ENCODE data around the gene TRAF7. TPM values are rescaled to one million over a fixed set of nuclear protein-coding genes. Genes with fewer than 3 reads are reported as not detected.

TRAF7 gene
- total and polyA plus RNA-seq, 2 of the 13 experiments (the other 11 are each of a cell fraction or from before 2014, with no cell fraction given), result 47.9 to 65.6 TPM

GRCh38 chr16:2223221-2223941 lies 67.8 kb downstream of the TRAF7 start, which contains the start of gene E4F1 (continued):
- TF ChIP-seq YY1 (IDR thresholded peaks at IDR 0.05; ENCODE audit: insufficient read depth, insufficient replicate concordance, low read depth, low read length) (peak; percentile 93), MAX (IDR thresholded peaks at IDR 0.05) (peak; percentile 92), KAT2B (IDR thresholded peaks at IDR 0.05; ENCODE audit: borderline replicate concordance, low read depth, low read length) (no peak), REXO4 (CRISPR knock-in tag; IDR thresholded peaks at IDR 0.05; ENCODE audit: borderline replicate concordance) (no peak), FOXK2 (IDR thresholded peaks at IDR 0.05) (no peak), ZFP90 (CRISPR knock-in tag; IDR thresholded peaks at IDR 0.05; ENCODE audit: borderline replicate concordance) (peak; percentile 72; the same call in 1 of the 2 replicates), LRRFIP1 (CRISPR knock-in tag; conservative IDR thresholded peaks at IDR 0.05) (no peak), ZNF282 (IDR thresholded peaks at IDR 0.05; ENCODE audit: partially characterized antibody) (no peak), CENPBD1 (CRISPR knock-in tag; IDR thresholded peaks at IDR 0.05; ENCODE audit: borderline replicate concordance, low read depth) (no peak; the same call in 1 of the 2 replicates), MXI1 (IDR thresholded peaks at IDR 0.05; ENCODE audit: borderline replicate concordance, low read depth, low read length) (peak; percentile 97), SIN3A (IDR thresholded peaks at IDR 0.05; ENCODE audit: borderline replicate concordance, low read depth, low read length) (peak; percentile 72; the same call in 1 of the 2 replicates), SIX4 (CRISPR knock-in tag; IDR thresholded peaks at IDR 0.05) (no peak), FOXP1 (IDR thresholded peaks at IDR 0.05) (no peak), FOXP1 (CRISPR knock-in tag; IDR thresholded peaks at IDR 0.05) (no peak), ZNF3 (CRISPR knock-in tag; IDR thresholded peaks at IDR 0.05) (no peak), RNF2 (conservative IDR thresholded peaks at IDR 0.05; ENCODE audit: low read depth) (no peak), LCORL (IDR thresholded peaks at IDR 0.05) (no peak), LCORL (CRISPR knock-in tag; IDR thresholded peaks at IDR 0.05) (peak; percentile 84), MXD4 (CRISPR knock-in tag; IDR thresholded peaks at IDR 0.05) (peak; percentile 78; the same call in 1 of the 2 replicates), ZNF121 (CRISPR knock-in tag; IDR thresholded peaks at IDR 0.05) (no peak)
- TF ChIP-seq, protein P1, sequence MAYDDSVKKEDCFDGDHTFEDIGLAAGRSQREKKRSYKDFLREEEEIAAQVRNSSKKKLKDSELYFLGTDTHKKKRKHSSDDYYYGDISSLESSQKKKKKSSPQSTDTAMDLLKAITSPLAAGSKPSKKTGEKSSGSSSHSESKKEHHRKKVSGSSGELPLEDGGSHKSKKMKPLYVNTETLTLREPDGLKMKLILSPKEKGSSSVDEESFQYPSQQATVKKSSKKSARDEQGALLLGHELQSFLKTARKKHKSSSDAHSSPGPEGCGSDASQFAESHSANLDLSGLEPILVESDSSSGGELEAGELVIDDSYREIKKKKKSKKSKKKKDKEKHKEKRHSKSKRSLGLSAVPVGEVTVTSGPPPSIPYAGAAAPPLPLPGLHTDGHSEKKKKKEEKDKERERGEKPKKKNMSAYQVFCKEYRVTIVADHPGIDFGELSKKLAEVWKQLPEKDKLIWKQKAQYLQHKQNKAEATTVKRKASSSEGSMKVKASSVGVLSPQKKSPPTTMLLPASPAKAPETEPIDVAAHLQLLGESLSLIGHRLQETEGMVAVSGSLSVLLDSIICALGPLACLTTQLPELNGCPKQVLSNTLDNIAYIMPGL (CRISPR knock-in tag; IDR thresholded peaks at IDR 0.05; ENCODE audit: borderline replicate concordance in 1 of 2, low read depth in 1 of 2), result peak; percentile 69 to 95; a peak in 3 of 4 replicates
- TF ChIP-seq, protein P2, sequence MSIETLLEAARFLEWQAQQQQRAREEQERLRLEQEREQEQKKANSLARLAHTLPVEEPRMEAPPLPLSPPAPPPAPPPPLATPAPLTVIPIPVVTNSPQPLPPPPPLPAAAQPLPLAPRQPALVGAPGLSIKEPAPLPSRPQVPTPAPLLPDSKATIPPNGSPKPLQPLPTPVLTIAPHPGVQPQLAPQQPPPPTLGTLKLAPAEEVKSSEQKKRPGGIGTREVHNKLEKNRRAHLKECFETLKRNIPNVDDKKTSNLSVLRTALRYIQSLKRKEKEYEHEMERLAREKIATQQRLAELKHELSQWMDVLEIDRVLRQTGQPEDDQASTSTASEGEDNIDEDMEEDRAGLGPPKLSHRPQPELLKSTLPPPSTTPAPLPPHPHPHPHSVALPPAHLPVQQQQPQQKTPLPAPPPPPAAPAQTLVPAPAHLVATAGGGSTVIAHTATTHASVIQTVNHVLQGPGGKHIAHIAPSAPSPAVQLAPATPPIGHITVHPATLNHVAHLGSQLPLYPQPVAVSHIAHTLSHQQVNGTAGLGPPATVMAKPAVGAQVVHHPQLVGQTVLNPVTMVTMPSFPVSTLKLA (IDR thresholded peaks at IDR 0.05), result peak; percentile 60
- TF ChIP-seq, protein P3, sequence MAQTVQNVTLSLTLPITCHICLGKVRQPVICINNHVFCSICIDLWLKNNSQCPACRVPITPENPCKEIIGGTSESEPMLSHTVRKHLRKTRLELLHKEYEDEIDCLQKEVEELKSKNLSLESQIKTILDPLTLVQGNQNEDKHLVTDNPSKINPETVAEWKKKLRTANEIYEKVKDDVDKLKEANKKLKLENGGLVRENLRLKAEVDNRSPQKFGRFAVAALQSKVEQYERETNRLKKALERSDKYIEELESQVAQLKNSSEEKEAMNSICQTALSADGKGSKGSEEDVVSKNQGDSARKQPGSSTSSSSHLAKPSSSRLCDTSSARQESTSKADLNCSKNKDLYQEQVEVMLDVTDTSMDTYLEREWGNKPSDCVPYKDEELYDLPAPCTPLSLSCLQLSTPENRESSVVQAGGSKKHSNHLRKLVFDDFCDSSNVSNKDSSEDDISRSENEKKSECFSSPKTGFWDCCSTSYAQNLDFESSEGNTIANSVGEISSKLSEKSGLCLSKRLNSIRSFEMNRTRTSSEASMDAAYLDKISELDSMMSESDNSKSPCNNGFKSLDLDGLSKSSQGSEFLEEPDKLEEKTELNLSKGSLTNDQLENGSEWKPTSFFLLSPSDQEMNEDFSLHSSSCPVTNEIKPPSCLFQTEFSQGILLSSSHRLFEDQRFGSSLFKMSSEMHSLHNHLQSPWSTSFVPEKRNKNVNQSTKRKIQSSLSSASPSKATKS (CRISPR knock-in tag; IDR thresholded peaks at IDR 0.05), result no peak
